Esophagus squamous epithelium (tissue), 5 donors: ENCODE data around the gene LYL1. TPM values are rescaled to one million over a fixed set of nuclear protein-coding genes. Genes with fewer than 3 reads are reported as not detected.
A peak's percentile ranks its signal among the peaks of the same experiment; 100 is the strongest.

Experiments
- DNase-seq: peaks from one replicate; lab custom pipeline; 2025; lab: John Stamatoyannopoulos, UW
- H3K27ac ChIP-seq, 4 donors: fragments of 200-600 bp; sonication (generic); one replicate each; pipeline ENCODE4 v1.5.1; 2016 to 2019; ENCODE audit warnings: mild to moderate bottlenecking in 1 of 4
- H3K27me3 ChIP-seq, 4 donors: fragments of 200-600 bp; sonication (generic); 1 replicate in 3 of 4; 2 replicates in 1 of 4; pipeline versions ENCODE4 v1.5.1 to v1.6.0; 2017 to 2021; ENCODE audit warnings: antibody characterized with exemption in 1 of 4
- H3K36me3 ChIP-seq, 3 donors: fragments of 200-600 bp; sonication (generic); one replicate each; pipeline ENCODE4 v1.5.1; 2016 to 2019
- H3K4me1 ChIP-seq, 3 donors: fragments of 200-600 bp; sonication (generic); one replicate each; pipeline ENCODE4 v1.5.1; 2017 to 2019
- H3K4me3 ChIP-seq, 4 donors: fragments of 200-600 bp; sonication (generic); 1 replicate in 3 of 4; 2 replicates in 1 of 4; pipeline ENCODE4 v1.5.1; 2016 to 2019; ENCODE audit warnings: mild to moderate bottlenecking in 2 of 4, moderate library complexity in 1 of 4
- H3K9me3 ChIP-seq, 3 donors: fragments of 200-600 bp; sonication (generic); one replicate each; pipeline ENCODE4 v1.5.1; 2016 to 2019
- POLR2A ChIP-seq, 4 donors: fragments of 450-650 bp; IDR thresholded peaks; one replicate each; pipeline ENCODE4 v1.6.1; 2017; ENCODE audit warnings: antibody characterized with exemption in 4 of 4, mild to moderate bottlenecking in 4 of 4, moderate library complexity in 3 of 4
- WGBS, 2 donors: methylation state at CpG; one replicate each; pipeline ENCODE4 v1.1.5; 2018; 5-methylcytosine and 5-hydroxymethylcytosine counted together
- intact Hi-C: fragments of 100-400 bp; cut with DNase I; formaldehyde crosslinking; loops from one replicate; pipeline ENCODE4 v1.15.0; 2022
- total RNA-seq, 4 donors: library from RNA; depleted of rRNA; stranded (reverse); fragments of >200 nt; gene quantifications; one replicate each; pipeline ENCODE4 v1.1.0, GENCODE V29; 2016
- TF ChIP-seq, protein P1 (sequence below), 6 experiments: fragments of 450-650 bp in 4 of 6; fragments of 200-600 bp in 2 of 6; sonication (generic) in 2 of 6; IDR thresholded peaks; one replicate each; pipeline ENCODE4 v1.5.1; 2016 to 2019; ENCODE audit warnings: antibody characterized with exemption in 6 of 6, mild to moderate bottlenecking in 4 of 6, moderate library complexity in 4 of 6
- donor health status: DM: yes; HTN: yes; CAD: no.

The LYL1 gene
- total RNA-seq, 4 donors from 2014 or later, result 2.1 to 13.0 (median 3.9) TPM

DNA sequence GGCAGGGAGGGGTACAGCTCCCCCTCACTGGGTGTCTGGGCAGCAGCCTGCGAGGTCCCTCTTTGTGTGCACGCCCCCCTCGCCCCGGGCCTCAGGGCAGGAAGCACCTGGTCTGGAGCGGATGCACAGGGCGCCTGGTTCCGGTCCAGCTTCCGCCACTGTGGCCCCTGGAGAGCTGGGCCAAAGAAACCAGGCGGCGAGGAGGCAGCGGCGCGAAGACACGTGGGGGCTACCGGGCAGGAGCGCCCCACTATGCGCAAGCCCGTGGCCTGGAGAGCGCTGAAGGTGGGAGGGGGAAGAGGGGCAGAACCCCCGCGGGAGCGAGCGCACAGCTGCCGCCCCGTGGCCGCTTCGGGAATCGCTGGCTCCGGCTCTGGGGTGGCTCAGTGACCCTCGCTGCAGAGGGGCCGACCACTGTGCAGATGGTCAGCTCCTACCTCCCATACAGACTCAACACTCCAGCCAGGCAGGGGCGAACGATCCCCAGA lies 1.7 kb upstream of the LYL1 start:
- Histone ChIP-seq H3K27ac (peak overlapping the region; percentile 65 to 94 (median 88)), H3K9me3 (no peaks in the 10 kb centered on the region), H3K4me1 (peaks cover 11 to 57% (median 26%) of the 10 kb centered on the region in 3 donors), H3K36me3 (peaks cover 0 to 38% (median 5%) of the 10 kb centered on the region in 3 donors), H3K27me3 (no peaks in the 10 kb centered on the region), H3K4me3 (peak overlapping the region; percentile 2 to 55 (median 33))
- intact Hi-C loops, result no loop called here
- WGBS, 2 donors, result 40 to 60% methylated on average over 1 to 13 of the region's 33 CpGs
- DNase-seq, result peak; percentile 57
- TF ChIP-seq, protein P1, sequence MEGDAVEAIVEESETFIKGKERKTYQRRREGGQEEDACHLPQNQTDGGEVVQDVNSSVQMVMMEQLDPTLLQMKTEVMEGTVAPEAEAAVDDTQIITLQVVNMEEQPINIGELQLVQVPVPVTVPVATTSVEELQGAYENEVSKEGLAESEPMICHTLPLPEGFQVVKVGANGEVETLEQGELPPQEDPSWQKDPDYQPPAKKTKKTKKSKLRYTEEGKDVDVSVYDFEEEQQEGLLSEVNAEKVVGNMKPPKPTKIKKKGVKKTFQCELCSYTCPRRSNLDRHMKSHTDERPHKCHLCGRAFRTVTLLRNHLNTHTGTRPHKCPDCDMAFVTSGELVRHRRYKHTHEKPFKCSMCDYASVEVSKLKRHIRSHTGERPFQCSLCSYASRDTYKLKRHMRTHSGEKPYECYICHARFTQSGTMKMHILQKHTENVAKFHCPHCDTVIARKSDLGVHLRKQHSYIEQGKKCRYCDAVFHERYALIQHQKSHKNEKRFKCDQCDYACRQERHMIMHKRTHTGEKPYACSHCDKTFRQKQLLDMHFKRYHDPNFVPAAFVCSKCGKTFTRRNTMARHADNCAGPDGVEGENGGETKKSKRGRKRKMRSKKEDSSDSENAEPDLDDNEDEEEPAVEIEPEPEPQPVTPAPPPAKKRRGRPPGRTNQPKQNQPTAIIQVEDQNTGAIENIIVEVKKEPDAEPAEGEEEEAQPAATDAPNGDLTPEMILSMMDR (IDR thresholded peaks at IDR 0.05), result peak; percentile 46 to 90 (median 71)
- no peak for TF ChIP-seq POLR2A (IDR thresholded peaks at IDR 0.05)

DNA sequence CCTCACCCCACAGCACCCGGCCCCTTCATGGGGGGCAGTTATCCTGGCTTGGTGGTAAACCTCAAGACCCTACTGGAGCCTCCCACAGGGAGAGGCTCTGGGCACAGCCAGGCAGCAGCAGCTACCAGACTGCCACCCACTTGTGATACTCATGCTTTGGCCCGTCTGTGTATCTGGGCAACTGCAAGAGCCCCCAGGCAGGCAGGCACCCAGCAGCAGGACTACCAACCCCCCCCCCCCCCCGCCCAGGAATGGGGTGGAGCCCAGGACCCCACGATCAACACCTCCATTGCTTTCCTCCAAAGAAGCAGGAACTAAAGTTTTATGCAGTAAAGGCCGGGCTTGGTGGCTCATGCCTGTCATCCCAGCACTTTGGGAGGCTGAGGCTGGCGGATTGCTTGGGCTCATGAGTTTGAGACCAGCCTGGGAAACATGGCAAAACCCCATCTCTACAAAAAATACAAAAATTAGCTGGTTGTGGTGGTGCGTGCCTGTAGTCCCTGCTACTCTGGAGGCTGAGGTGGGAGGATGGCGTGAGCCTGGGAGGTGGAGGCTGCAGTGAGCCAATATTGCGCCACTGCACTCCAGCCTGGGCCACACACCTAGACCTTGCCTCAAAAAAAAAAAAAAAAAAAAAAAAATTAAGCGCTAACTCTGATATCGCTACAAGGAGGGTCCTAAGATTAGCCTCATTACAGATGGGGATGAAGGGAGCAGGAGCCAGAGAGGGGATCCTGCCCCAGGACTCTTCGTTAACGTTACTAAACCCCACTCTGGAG lies 1.1 kb upstream of the LYL1 start:
- Histone ChIP-seq H3K27ac (peak overlapping the region; percentile 65 to 94 (median 89)), H3K4me1 (peaks cover 16 to 63% (median 28%) of the 10 kb centered on the region in 3 donors), H3K36me3 (peaks cover 0 to 32% (median 0%) of the 10 kb centered on the region in 3 donors), H3K27me3 (no peaks in the 10 kb centered on the region), H3K9me3 (no peaks in the 10 kb centered on the region), H3K4me3 (peak overlapping the region; percentile 2 to 65 (median 40))
- DNase-seq, result no peak
- intact Hi-C loops, result no loop called here
- TF ChIP-seq, protein P1 (IDR thresholded peaks at IDR 0.05), result no peak
- no peak for TF ChIP-seq POLR2A (IDR thresholded peaks at IDR 0.05)
- 65 to 75% methylated on average over 9 to 11 of the region's 13 CpGs for WGBS, 2 donors

GRCh38 chr19:13102416-13102665 lies 317 bp downstream of the LYL1 start:
- Histone ChIP-seq H3K36me3 (peaks cover 0 to 23% (median 0%) of the 10 kb centered on the region in 3 donors), H3K27me3 (peaks cover 0 to 8% (median 0%) of the 10 kb centered on the region in 4 donors), H3K27ac (peak overlapping the region; percentile 61 to 94 (median 89)), H3K4me1 (peaks cover 30 to 77% (median 40%) of the 10 kb centered on the region in 3 donors), H3K4me3 (peak overlapping the region; percentile 23 to 65 (median 50)), H3K9me3 (no peaks in the 10 kb centered on the region)
- no peak for DNase-seq
- no peak for TF ChIP-seq POLR2A (IDR thresholded peaks at IDR 0.05)
- TF ChIP-seq, protein P1 (IDR thresholded peaks at IDR 0.05), result no peak
- intact Hi-C loops, result no loop called here
- 0% methylated on average over 2 of the region's 7 CpGs; no CpG with 5 or more reads in 1 of the 2 donors for WGBS, 2 donors

DNA sequence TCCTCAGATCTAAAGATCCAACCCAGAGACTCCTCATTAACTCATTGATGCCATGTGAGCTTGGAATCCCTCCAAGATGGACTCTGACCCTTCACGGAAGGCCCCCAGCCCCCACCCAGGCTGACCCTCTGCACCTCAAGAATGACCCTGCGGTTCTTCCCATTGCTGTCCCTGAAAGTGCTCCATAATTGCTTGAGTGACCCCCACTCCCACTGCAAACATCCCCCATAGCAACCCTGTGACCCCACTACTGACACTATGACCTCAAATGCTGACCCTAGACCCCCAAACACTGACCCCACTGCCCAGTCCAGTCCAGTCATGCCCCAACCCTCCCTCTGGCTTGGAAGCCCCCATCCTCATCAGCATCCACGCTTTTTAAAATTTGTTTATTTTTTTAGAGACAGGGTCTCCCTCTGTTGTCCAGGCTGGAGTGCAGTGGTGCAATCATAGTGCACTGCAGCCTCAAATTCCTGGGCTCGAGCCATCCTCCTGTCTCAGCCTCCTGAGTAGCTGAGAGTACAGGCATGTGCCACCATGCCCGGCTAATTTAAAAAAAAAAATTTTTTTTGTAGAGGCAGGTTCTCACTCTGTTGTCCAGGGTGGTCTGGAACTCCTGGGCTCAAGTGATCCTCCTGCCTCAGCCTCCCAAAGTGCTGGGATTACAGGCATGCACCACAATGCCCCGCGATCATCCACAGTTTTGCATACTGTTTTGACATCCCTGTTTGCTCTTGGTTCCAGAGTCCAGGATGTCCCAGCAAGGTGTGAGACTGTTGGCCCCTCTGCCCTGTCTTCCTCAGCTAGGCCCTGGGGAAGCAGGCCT lies 855 bp downstream of the LYL1 start:
- peak overlapping the region; percentile 61 to 94 (median 92) for H3K27ac ChIP-seq
- TF ChIP-seq POLR2A (IDR thresholded peaks at IDR 0.05), result no peak
- TF ChIP-seq, protein P1 (IDR thresholded peaks at IDR 0.05), result no peak
- H3K27me3 ChIP-seq, result peaks cover 0 to 9% (median 0%) of the 10 kb centered on the region in 4 donors
- intact Hi-C loops, result no loop called here
- peaks cover 0 to 18% (median 0%) of the 10 kb centered on the region in 3 donors for H3K36me3 ChIP-seq
- WGBS, 2 donors, result 38 to 52% methylated on average over 5 to 7 of the region's 7 CpGs
- H3K4me3 ChIP-seq, result peak overlapping the region; percentile 23 to 65 (median 50)
- H3K4me1 ChIP-seq, result peaks cover 32 to 83% (median 41%) of the 10 kb centered on the region in 3 donors
- H3K9me3 ChIP-seq, result no peaks in the 10 kb centered on the region
- no peak for DNase-seq
